Central memory CD8-positive, alpha-beta T cell (primary cell): ENCODE data around the gene CNTNAP2.
"Not testable (repeated sequence)": the region's sequence is repeated elsewhere in the genome, so short reads cannot be mapped to it uniquely, and the experiment has no call there.

Experiments used
- ATAC-seq: fragments of 150-1000 bp; cut with Tn5 transposase; replicated peaks from 2 replicates; pipeline ENCODE4 v1.10.0; 2022; ENCODE audit warnings: mild to moderate bottlenecking, moderate FRiP score, moderate number of reproducible peaks; ENCODE audit not compliant: poor library complexity, severe bottlenecking; ENCODE audit errors: extremely low read depth
- DNase-seq, 2 donors: peaks; one replicate each; pipeline ENCODE4 v3.0.0; 2021; ENCODE audit warnings: low spot score in 2 of 2
- H3K27ac Mint-ChIP-seq: one replicate; pipeline ENCODE4 v1.8.0; 2022; ENCODE audit warnings: low read depth, mild to moderate bottlenecking, moderate library complexity, mixed read lengths
- H3K27me3 Mint-ChIP-seq: one replicate; pipeline ENCODE4 v1.8.0; 2022; ENCODE audit warnings: mixed read lengths
- H3K36me3 Mint-ChIP-seq: one replicate; pipeline ENCODE4 v1.8.0; 2022; ENCODE audit warnings: mild to moderate bottlenecking, moderate library complexity, mixed read lengths; ENCODE audit not compliant: insufficient read depth
- H3K4me1 Mint-ChIP-seq: one replicate; pipeline ENCODE4 v1.8.0; 2022; ENCODE audit warnings: mixed read lengths
- H3K4me3 Mint-ChIP-seq: one replicate; pipeline ENCODE4 v1.8.0; 2022; ENCODE audit warnings: mild to moderate bottlenecking, moderate library complexity, mixed read lengths
- H3K9me3 Mint-ChIP-seq: one replicate; pipeline ENCODE4 v1.8.0; 2022; ENCODE audit warnings: mixed read lengths

CNTNAP2 gene

GRCh38 chr7:148289630-148290029 lies 2173.0 kb downstream of the CNTNAP2 start:
- Mint-ChIP-seq H3K27ac (no peak overlapping the region), H3K9me3 (no peaks in the 10 kb centered on the region), H3K4me3 (no peak overlapping the region), H3K27me3 (peaks cover 32% of the 10 kb centered on the region), H3K4me1 (no peaks in the 10 kb centered on the region), H3K36me3 (no peaks in the 10 kb centered on the region)
- ATAC-seq, result no peak
- DNase-seq, result no peak

- no peak for DNase-seq
- H3K4me1 Mint-ChIP-seq, result no peaks in the 10 kb centered on the region
Observed at GRCh38 chr7:148290538-148290937, 2173.9 kb downstream of the CNTNAP2 start.

GRCh38 chr7:148291799-148292198 lies 2175.2 kb downstream of the CNTNAP2 start:
- Mint-ChIP-seq H3K36me3 (no peaks in the 10 kb centered on the region), H3K4me3 (no peak overlapping the region), H3K27me3 (peaks cover 27% of the 10 kb centered on the region), H3K27ac (no peak overlapping the region), H3K4me1 (no peaks in the 10 kb centered on the region), H3K9me3 (no peaks in the 10 kb centered on the region)
- no peak for ATAC-seq
- no peak for DNase-seq

More at GRCh38 chr7:148290538-148290937, 2173.9 kb downstream of the CNTNAP2 start:
- Mint-ChIP-seq H3K36me3 (no peaks in the 10 kb centered on the region), H3K9me3 (no peaks in the 10 kb centered on the region), H3K27me3 (peaks cover 30% of the 10 kb centered on the region), H3K27ac (no peak overlapping the region), H3K4me3 (no peak overlapping the region)
- ATAC-seq, result no peak

- Mint-ChIP-seq H3K27ac (no peak overlapping the region), H3K4me3 (no peak overlapping the region), H3K36me3 (no peaks in the 10 kb centered on the region), H3K9me3 (no peaks in the 10 kb centered on the region), H3K27me3 (no peaks in the 10 kb centered on the region), H3K4me1 (no peaks in the 10 kb centered on the region)
- no peak for DNase-seq
- ATAC-seq, result no peak
Observed at GRCh38 chr7:148296994-148297644, 2180.5 kb downstream of the CNTNAP2 start.

GRCh38 chr7:148298768-148299167 lies 2182.2 kb downstream of the CNTNAP2 start:
- H3K27me3 Mint-ChIP-seq, H3K4me3 Mint-ChIP-seq, ATAC-seq, H3K36me3 Mint-ChIP-seq, DNase-seq, H3K4me1 Mint-ChIP-seq, H3K9me3 Mint-ChIP-seq, H3K27ac Mint-ChIP-seq: not testable (repeated sequence)

- Mint-ChIP-seq H3K27me3 (no peaks in the 10 kb centered on the region), H3K27ac (no peak overlapping the region), H3K36me3 (peaks cover 1% of the 10 kb centered on the region), H3K9me3 (no peaks in the 10 kb centered on the region), H3K4me1 (peaks cover 3% of the 10 kb centered on the region), H3K4me3 (no peak overlapping the region)
- DNase-seq (no peak), ATAC-seq (no peak)
Observed at GRCh38 chr7:148299350-148300276, 2183.0 kb downstream of the CNTNAP2 start.

GRCh38 chr7:148302436-148302835 lies 2185.8 kb downstream of the CNTNAP2 start:
- not testable (repeated sequence) for H3K36me3 Mint-ChIP-seq, H3K4me1 Mint-ChIP-seq, H3K4me3 Mint-ChIP-seq, ATAC-seq, H3K9me3 Mint-ChIP-seq, H3K27ac Mint-ChIP-seq, DNase-seq
- H3K27me3 Mint-ChIP-seq, result peaks cover 24% of the 10 kb centered on the region

GRCh38 chr7:148303295-148304082 lies 2186.9 kb downstream of the CNTNAP2 start:
- ATAC-seq, result no peak
- DNase-seq, result no peak
- Mint-ChIP-seq H3K9me3 (no peaks in the 10 kb centered on the region), H3K36me3 (peaks cover 4% of the 10 kb centered on the region), H3K27me3 (peaks cover 24% of the 10 kb centered on the region), H3K27ac (no peak overlapping the region), H3K4me1 (peaks cover 5% of the 10 kb centered on the region), H3K4me3 (no peak overlapping the region)

GRCh38 chr7:148304083-148304335 lies 2187.4 kb downstream of the CNTNAP2 start:
- DNase-seq, result no peak
- no peak for ATAC-seq
- Mint-ChIP-seq H3K4me3 (no peak overlapping the region), H3K27ac (no peak overlapping the region), H3K36me3 (peaks cover 4% of the 10 kb centered on the region), H3K27me3 (peaks cover 28% of the 10 kb centered on the region), H3K9me3 (no peaks in the 10 kb centered on the region), H3K4me1 (peaks cover 5% of the 10 kb centered on the region)

- Mint-ChIP-seq H3K4me1 (peaks cover 5% of the 10 kb centered on the region), H3K27me3 (peaks cover 32% of the 10 kb centered on the region), H3K27ac (no peak overlapping the region), H3K36me3 (peaks cover 4% of the 10 kb centered on the region), H3K4me3 (no peak overlapping the region), H3K9me3 (no peaks in the 10 kb centered on the region)
- ATAC-seq, result no peak
- DNase-seq, result no peak
Observed at GRCh38 chr7:148304456-148304855, 2187.9 kb downstream of the CNTNAP2 start.

GRCh38 chr7:148306759-148307158 lies 2190.2 kb downstream of the CNTNAP2 start:
- H3K36me3 Mint-ChIP-seq, result peaks cover 4% of the 10 kb centered on the region
- no peaks in the 10 kb centered on the region for H3K9me3 Mint-ChIP-seq
- no peak overlapping the region for H3K4me3 Mint-ChIP-seq
- peaks cover 55% of the 10 kb centered on the region for H3K27me3 Mint-ChIP-seq
- H3K4me1 Mint-ChIP-seq, result peaks cover 5% of the 10 kb centered on the region
- H3K27ac Mint-ChIP-seq, result no peak overlapping the region
- ATAC-seq (no peak), DNase-seq (no peak)

GRCh38 chr7:148318102-148318811 lies 2201.7 kb downstream of the CNTNAP2 start:
- DNase-seq (no peak), ATAC-seq (no peak)
- H3K27ac Mint-ChIP-seq, result no peak overlapping the region
- H3K4me3 Mint-ChIP-seq, result no peak overlapping the region
- peaks cover 21% of the 10 kb centered on the region for H3K27me3 Mint-ChIP-seq
- no peaks in the 10 kb centered on the region for H3K36me3 Mint-ChIP-seq
- no peaks in the 10 kb centered on the region for H3K4me1 Mint-ChIP-seq
- peaks cover 5% of the 10 kb centered on the region for H3K9me3 Mint-ChIP-seq
